Left lobe of liver (tissue), 2 donors: ENCODE measurements around the gene PPP4R4. TPM values are rescaled to one million over a fixed set of nuclear protein-coding genes. Genes with fewer than 3 reads are reported as not detected.
A peak's percentile ranks its signal among the peaks of the same experiment; 100 is the strongest.
"Not testable (repeated sequence)": the region's sequence is repeated elsewhere in the genome, so short reads cannot be mapped to it uniquely, and the experiment has no call there.

Experiments used
- ATAC-seq: fragments of 200-7000 bp; cut with Tn5 transposase; one replicate; pipeline ENCODE4 v1.9.1; 2020; ENCODE audit warnings: mild to moderate bottlenecking, moderate library complexity
- DNase-seq: peaks from one replicate; pipeline ENCODE4 v3.0.0-alpha.2; 2020; ENCODE audit warnings: low spot score
- total RNA-seq: library from RNA; stranded (reverse); gene quantifications from one replicate; pipeline ENCODE4 v1.2.1, GENCODE V29; 2021
- donor health status: DM: no; HTN: no; CAD: no; lungs with moderate emphysema.
- donor health status: DM: no; HTN: yes; CAD: no.

PPP4R4 gene
- total RNA-seq, 1 donor from 2014 or later: 0.28 TPM

DNA sequence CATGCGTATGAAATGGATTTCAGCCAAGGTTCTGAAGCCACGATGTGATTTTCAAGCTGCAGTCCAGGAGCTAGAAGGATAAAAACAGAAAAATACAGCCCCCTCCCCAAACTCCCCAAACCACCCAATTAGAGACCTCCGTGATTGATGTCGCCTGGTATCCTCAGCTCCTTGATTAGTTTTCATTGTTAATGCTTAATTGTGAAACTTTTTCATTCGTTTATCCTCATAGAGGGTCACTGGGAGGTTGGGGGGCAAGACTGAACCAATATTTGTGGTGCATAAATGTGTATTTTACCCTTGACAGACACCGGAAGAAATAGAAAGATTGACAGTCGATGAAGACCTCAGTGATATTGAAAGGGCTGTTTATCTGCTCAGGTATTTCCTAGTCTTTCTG, 1.6 kb downstream of the PPP4R4 start:
- ATAC-seq (no peak), DNase-seq (no peak)

- no peak for DNase-seq
- no peak for ATAC-seq
Measured at GRCh38 chr14:94176808-94177207, 2.7 kb downstream of the PPP4R4 start.

- ATAC-seq: no peak
- no peak for DNase-seq
Measured at GRCh38 chr14:94177806-94178205, 3.7 kb downstream of the PPP4R4 start.

- no peak for ATAC-seq
- DNase-seq: no peak
Measured at GRCh38 chr14:94179244-94179643, 5.1 kb downstream of the PPP4R4 start.

GRCh38 chr14:94180655-94181271, 6.6 kb downstream of the PPP4R4 start:
- DNase-seq (no peak), ATAC-seq (peak; percentile 95)

GRCh38 chr14:94181835-94182234, 7.7 kb downstream of the PPP4R4 start:
- DNase-seq (no peak), ATAC-seq (no peak)

DNA sequence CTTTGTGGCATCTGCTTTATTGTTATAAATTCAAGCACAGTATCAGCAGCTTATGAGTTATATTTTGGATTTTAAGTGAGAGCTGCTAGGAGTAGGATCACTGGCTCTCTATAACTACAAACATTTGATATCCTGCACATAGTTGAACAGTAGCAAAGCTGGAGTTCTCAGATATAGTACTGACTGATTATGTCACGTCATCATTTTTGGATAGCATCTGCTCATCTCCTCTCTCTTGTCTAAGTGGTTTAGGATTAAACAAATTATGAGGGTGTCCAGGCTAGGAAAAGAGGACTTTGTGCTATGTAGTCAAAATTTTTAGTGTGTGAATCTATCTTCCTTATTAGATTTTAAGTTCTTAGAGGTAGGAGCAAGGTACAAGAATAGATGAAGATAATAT, 18.4 kb downstream of the PPP4R4 start:
- DNase-seq: no peak
- ATAC-seq: no peak

GRCh38 chr14:94193776-94194175, 19.7 kb downstream of the PPP4R4 start:
- DNase-seq (no peak), ATAC-seq (no peak)

DNA sequence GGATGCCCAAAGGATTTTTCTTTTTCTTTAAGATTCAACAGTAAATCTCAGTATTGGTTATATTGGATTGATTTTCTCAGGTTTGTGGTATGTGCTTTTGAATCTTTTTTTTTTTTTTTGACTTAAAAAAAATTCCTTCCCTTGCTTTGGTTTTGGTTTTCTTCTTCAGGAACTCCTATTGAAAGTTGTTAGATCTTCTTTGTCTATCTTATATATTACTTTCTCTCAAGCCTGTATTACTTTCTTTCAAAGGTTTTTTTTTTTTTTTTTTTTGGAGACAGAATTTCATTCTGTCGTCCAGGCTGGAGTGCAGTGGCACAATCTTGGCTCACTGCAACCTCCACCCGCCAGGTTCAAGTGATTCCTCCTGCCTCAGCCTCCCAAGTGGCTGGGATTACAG, 21.9 kb downstream of the PPP4R4 start:
- DNase-seq: no peak

DNA sequence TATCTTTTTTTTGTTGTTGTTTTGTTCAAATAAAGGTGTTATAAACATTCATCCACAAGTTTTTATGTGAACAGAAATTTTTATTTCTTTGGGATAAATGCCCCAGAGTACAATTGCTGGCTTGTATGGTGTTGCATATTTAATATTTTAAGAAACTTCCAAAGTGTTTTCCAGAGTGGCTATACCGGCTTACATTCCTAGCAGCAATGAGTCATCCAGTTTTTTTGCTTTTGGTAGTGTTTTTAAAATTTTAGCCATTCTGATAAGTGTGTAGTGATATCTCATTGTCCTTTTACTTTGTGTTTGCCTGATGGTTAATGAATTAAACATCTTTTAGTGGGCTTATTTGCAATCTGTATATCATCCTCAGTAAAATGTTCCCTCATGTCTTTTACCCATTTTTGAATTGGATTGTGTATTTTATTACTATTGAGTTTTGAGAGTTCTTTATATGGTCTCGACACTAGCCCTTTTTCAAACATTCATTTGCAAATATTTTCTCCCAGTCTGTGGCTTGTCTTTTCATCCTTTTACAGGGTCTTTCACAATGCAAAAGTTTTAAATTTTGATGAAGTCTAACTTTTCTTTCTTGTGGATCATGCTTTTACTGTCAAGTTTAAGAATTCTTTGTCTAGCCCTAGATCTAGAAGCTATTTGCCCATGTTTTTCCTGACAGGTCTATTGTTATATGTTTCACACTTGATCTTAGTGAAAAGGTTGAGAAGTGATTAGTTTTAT, 29.5 kb downstream of the PPP4R4 start:
- ATAC-seq (no peak), DNase-seq (no peak)

More for the DNA sequence above, 21.9 kb downstream of the PPP4R4 start:
- no peak for ATAC-seq

DNA sequence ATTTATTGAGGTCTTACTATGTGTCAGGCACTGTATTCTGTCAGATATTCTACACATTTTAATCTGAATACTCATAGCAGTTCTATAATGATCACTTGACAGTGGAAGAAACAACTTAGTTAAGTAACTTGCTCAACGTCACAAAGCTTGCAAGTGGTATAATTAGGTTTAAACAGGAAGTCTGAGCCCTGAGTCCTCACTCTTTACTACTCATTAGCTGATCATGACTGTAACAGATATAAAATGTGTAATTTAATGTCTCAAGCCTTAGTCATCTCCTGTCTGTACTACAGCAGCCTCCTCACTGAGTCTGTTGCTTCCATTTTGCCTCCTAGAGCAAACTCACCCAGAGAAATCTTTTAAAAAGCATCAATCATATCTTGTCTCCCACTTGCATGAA, 38.9 kb downstream of the PPP4R4 start:
- DNase-seq (no peak), ATAC-seq (no peak)

GRCh38 chr14:94213741-94214140, 39.6 kb downstream of the PPP4R4 start:
- DNase-seq: no peak
- ATAC-seq: no peak

DNA sequence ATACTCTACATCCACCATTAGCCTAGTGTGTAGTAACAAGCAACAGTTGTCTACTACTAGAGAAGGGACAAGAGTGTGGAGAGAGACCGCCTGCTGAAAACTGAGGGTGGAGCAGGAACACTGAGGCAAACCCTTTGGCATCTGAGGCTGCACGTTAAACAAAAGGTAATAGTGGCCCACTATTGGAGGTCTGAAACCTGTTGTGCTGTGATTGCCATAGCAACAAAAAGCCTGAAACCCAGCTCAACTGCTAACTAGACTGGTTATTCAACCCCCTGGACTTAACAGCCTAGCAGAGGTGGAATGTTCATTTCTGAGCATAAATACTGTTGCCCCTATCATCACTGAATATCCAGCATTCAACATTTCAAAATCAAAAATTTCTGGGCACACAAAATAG, 43.0 kb downstream of the PPP4R4 start:
- no peak for DNase-seq
- ATAC-seq: no peak

GRCh38 chr14:94218198-94218886, 44.2 kb downstream of the PPP4R4 start:
- DNase-seq: not testable (repeated sequence)
- ATAC-seq: peak; percentile 26

DNA sequence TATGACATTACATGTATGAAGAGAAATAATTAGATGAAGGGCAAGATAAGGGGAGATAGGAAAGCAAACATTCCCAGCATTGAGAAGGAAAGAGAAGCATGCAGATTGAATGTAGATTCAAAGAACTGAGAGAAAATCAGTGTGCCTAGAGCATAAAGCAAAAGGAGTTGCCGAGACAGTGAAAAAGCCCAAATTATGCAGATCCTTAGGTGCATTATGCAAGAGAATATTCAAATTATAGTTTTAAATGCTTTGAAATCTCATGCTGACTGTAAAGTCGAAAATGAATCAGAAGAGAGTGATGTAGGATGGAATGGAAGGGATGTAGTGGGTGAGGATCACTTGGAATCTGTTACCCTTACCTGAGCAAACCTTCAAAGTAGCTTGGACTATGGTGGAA, 49.9 kb downstream of the PPP4R4 start:
- no peak for ATAC-seq

DNA sequence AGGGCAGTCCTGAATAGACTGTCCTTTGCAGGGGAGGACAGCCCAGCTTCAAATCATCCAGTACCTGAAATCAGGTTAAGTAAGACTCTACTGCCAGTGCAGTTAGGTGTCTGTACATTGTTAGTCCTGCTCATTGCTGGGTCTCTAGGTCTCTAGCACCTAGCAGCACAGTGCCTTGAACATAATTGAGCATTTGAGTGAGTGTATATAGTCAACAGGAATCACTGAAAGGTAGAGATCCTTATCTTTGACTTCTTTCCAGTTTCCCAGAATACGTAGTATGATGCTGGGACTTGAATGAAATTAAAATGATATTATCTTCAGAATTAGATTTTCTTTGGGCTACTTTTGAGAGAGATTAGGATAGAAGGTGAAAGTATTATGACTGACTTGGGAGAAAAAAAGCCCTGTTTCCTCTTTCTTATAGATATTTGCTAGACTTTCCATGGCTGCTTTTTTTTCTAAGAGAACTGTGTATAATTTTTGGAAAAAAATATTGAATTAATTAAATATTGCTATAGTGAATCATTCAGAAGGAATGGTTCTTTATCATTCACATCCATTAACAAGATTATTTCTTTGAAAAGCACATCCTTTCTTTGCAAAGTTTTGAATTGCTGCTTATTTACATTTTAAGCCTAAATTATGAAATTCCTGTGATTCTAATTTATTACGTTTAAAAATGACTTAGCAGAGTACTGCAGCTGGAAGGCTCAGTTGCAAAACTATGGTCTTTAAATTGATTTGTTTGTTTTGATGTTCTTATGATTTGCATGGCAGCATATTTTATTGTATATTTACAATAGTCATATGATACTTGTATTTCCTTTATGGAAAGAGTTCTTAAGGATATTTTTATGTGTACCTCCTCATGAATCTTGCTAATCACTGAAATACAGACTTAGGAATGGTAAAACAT, 51.6 kb downstream of the PPP4R4 start:
- no peak for ATAC-seq
- no peak for DNase-seq

More for the DNA sequence above, 49.9 kb downstream of the PPP4R4 start:
- no peak for DNase-seq

- ATAC-seq (no peak), DNase-seq (no peak)
Measured at GRCh38 chr14:94227029-94227428, 52.9 kb downstream of the PPP4R4 start.

DNA sequence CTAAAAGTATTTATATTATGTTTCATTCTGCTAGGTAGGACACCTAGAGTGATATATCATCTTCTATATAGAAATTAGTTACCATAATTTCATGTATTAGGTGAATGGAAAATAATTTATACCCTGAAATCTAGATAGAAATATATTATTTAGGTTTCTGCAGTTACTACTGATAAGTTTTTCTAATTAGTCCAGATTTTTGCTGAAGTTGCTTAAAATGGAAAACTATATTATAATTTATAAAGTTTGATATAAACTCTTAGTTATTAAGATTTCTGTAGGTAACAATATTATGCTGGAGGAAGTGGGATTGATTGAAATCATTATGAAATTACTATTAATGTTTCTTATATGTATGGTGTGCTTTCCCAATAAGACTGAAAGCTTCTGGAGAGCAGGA, 62.9 kb downstream of the PPP4R4 start:
- ATAC-seq: no peak
- no peak for DNase-seq

DNA sequence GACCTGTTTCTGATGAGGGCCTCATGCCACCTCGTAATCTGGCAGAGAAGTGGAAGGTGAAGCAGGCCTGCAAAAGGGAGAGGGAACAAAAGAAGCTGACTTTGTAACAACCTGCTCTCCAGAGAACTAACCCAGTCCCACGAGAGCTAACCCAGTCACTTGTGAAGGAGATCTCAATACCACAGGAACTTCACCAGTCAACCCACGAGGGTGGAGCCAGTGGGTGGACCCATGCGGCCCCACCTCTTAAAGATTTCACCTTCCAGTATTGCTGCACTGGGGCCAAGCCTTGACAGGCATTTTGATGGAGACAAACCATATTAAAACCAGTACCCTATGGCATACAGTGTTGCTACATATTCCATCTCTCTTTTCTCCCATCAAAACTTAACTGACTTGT, 63.9 kb downstream of the PPP4R4 start:
- DNase-seq (no peak), ATAC-seq (no peak)

GRCh38 chr14:94239406-94239805, 65.3 kb downstream of the PPP4R4 start:
- ATAC-seq (no peak), DNase-seq (no peak)

DNA sequence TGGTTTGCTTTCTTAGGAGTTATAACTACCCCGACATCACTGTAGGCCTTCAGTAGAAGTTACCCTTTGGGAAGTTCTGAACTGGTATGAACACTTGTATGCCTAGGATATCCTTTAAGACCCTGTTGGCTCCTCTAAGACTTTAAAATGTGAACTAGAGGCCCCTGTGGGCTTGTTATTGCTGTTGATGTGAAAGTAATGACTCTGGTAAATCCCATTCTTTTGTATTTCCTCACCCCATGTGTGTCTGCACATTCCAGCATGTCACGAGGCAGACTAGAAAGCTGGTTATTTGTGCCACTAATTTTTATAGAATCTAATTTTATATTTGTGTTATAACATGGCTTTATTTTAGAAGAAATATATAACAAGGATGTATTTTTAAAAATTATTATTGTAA, 70.1 kb downstream of the PPP4R4 start:
- no peak for ATAC-seq
- no peak for DNase-seq
